GM18517 (cell line): ENCODE results near the gene PPP1R14B.

Experiments
- ATAC-seq: cut with Tn5 transposase; IDR thresholded peaks from one replicate; pipeline ENCODE4 v1.9.1; 2021; ENCODE audit warnings: mild to moderate bottlenecking, moderate library complexity; ENCODE audit not compliant: unreplicated experiment

The PPP1R14B gene

DNA sequence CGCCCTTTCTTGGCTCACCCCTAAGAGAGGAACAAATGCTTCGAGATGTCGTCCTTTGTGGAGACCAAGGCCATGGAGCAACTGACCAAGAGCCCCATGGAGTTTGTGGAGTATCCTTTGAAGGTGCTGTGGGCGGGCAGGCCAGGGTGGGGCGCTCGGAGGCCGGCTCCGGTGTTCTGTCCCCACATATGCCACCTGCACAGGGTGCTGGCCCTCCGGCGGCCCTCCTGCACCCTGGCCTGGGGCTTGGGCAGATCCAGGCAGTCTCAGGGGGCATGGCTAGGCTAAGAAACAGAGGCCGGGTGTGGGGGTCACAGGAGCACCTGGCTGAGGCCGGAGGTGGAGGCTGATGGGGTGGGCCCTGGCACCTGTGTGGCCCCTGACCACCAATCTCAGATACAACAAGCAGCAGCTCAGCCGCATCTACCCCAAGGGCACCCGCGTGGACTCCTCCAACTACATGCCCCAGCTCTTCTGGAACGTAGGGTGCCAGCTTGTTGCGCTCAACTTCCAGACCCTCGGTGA, 14.9 kb upstream of the PPP1R14B start:
- ATAC-seq: no peak

DNA sequence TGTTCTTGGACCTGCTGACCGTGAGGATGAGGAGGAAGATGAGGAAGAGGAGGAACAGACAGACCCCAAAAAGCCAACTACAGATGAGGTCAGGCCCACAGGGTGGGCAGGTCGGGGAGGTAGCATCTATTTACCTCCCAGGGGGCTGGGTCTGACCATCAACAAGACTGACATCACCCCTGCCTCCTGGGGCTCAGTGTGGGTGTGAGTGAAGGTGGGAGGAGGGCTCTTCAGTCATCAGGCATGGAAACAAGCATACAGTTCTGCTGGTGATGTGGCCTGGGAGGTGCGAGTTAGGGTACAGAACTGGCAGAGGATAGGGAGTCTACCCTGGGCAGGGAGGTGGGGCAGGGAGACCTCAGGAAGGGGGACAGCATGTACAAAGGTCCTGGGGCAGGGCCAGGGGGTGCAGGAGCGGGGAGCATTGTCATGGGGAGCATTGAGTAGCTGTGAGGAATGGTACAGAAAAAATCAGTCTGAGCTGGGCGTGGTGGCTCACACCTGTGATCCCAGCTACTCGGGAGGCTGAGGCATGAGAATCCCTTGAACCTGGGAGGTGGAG, 13.5 kb upstream of the PPP1R14B start:
- no peak for ATAC-seq

DNA sequence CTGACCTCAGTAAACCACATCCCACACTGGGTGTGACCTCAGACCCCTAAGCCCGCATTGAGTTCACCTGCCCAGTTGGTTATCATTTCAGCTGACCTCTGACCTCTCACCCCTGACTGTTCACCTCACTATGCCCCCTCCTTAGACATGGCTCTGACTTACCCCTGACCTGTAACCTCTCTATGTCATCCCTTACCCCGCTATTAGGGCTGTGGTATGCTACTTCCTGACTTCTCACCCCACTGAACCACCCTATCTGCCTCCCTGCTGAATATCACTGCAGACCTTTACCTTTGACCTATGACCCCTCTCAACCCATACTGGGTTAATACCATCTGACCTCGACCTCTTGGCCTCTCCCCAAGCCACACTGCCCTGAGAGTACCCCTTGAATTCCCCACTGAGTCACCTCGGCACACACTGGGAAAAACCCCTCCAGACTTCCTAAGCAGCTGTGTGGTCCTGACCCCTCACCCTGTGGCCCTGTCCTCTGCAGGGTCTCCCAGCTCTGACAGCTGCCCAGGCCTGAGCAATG, 12.9 kb upstream of the PPP1R14B start:
- no peak for ATAC-seq

DNA sequence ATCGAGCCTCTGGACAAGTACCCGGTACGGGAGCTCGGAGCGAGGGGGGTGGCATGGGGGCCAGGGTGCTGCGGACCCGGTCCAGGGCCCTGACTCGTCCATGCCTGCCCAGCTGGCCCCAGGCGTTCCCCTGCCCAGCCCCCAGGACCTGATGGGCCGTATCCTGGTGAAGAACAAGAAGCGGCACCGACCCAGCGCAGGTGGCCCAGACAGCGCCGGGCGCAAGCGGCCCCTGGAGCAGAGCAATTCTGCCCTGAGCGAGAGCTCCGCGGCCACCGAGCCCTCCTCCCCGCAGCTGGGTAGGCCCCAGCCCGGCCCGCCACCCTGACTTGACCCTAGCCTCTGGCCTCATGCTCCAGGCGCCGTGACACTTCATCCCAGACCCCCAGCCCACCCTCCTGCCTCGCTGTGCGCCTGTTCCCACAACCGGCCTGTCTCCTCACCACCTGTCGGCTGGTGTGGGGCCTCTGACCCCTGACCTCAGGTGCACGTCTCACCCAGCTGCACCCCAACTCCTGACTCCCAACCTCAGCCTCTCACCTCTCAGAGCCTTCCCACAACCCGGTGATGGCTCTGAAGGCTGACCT, 12.3 kb upstream of the PPP1R14B start:
- no peak for ATAC-seq

DNA sequence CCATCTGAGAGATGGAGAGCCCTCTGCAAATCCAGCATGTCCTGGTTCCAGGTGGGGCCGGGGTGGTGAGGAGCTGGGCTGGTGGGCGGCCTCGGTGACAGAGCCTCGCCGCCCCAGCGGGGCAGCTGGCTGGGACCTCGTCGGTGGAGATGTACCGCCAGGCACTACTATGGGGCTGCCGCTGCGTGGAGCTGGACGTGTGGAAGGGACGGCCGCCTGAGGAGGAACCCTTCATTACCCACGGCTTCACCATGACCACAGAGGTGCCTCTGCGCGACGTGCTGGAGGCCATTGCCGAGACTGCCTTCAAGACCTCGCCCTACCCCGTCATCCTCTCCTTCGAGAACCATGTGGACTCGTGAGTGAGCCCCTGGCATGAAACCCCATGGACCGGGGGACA, 11.6 kb upstream of the PPP1R14B start:
- no peak for ATAC-seq

DNA sequence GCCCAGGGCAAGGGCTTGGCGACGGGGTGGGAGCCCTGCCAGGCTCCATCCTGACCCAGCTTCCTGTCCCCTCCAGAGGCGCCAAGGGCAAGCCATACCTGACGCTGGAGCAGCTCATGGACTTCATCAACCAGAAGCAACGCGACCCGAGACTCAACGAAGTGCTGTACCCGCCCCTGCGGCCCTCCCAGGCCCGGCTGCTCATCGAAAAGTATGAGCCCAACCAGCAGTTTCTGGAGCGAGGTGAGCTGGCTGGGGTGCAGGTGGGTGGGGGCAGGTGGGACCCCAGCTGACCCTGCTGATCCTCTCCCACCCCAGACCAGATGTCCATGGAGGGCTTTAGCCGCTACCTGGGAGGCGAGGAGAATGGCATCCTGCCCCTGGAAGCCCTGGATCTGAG, 9.6 kb upstream of the PPP1R14B start:
- ATAC-seq: no peak

DNA sequence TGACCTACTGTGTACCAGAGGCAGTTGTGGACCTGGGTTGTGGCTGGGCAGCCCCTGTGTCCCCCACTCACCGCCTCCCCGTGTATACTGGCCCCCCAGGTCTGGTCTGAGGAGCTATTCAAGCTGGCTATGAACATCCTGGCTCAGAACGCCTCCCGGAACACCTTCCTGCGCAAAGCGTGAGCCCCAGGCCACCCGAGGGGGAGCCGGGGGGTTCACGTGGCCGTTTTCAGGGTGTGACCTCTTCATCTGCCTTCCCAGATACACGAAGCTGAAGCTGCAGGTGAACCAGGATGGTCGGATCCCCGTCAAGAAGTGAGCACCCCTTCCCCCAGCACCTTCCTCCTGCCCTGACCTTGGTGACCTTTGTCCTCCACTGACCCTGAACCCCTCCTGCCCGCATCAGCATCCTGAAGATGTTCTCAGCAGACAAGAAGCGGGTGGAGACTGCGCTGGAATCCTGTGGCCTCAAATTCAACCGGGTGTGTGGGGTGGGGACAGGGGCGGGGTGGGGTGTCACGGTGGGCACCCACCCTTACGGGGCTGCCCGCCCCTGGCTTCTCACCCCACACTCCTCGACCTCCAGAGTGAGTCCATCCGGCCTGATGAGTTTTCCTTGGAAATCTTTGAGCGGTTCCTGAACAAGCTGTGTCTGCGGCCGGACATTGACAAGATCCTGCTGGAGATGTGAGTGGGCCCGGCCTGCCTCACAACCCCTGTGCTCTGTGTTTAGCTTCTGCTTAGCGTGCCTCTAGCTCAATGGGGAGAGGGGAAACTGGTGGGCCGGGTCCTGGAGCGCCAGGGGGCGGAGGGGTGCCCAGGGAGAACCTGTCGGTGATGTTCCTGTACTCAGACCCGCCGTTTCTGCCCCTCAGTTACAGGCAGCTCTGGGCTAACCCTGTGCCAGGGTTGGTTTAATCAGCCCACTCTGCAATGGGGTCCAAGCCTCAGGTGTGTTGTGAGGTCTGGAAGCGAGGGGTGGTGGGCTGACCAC, 8.7 kb upstream of the PPP1R14B start:
- no peak for ATAC-seq

DNA sequence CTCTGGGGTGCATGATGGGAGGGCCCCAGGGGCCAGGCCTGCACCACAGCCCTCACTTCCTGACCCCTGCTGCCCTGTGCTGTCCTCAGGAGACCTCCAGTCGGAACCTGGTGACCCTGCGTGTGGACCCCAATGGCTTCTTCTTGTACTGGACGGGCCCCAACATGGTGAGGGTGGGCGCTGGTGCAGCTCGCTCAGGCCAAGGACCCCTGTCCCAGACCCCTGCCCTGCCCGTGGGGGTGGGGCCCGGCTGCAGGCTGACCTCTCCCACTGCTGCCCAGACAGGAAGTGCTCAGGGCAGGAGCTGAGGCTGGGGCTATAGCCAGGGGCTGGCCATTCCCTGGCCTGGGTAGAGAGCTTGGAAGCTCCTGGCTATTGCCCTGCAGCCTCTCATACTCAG, 7.6 kb upstream of the PPP1R14B start:
- ATAC-seq: no peak

DNA sequence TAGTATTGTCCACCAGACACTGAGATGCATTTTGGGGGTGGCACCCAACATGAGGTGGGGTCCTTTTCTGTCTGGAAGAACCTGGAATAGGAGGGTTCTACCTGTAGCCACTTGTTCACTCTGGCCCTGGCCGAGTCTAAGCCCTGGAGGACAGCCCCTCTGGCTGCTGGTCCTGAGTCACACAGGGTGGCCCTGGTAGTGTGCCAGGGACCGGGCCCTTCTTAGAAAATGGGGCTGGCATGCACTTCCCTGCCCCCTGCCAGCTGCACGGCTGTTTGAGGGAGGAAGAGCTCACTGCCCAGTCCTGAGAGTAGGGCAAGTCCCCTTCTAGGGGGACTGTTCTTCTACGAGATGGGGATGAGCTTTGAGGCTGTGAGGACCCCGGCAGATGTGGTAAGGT, 6.7 kb upstream of the PPP1R14B start:
- ATAC-seq: no peak

DNA sequence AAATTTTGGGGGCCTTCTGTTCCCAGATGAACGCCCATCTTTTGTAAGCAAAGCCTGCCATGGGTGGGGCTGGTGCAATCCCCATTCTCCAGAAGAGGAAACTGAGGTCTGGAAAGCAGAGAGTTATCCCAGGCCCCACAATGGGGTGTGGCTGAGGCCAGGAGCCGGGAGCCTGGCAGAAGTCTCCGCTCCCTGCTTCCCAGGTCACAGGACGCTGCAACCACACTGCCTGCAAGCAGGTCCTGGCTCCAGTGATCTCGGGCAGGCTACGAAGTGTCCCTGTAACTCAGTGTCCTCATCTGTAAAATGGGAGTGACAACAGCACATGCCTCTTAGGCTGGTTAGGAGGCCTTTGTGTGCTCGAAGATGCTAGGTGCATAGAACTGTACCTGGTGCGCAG, 6.3 kb upstream of the PPP1R14B start:
- no peak for ATAC-seq

DNA sequence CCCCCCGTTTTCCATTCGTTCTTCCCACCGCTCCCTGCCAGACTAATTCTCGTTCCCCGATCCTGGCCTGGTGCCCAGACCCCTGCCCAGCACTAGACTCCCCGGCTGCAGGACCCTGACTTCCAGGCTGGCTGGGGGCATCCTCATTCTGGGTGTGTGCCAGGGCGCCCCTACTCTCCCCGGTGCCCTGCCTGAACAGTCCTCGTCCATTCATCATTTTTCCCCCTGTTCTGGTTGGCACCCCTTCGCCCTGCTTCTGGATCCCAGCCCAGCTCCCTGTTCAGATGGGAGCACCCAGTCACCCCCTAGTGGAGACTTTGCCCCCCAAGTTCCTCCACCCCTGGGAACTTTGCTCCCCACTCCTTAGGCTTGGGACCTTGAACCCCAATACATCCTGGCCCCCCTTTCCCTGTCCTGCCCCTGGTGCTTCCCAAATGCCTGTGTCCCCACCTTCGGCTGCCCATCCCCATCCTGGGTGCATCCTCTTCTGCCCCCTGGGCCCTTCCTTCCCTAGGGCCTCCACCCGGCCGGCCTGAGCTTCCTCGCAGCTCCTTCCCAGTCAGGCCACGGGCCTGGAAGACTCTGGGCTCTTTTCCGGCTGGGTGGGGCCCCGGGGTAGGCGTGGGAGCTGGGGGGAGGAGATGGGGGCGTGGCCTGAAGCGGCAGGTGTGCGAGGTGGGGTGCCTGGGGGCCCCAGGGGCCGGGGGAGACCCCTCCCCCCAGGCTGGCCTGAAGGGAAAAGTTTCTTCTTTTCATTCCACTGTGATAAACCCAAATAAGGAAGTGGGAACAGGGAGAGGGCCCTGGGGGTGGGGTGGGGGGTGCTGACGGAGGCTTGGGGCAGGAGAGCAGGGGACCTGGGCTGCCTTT, 5.5 kb upstream of the PPP1R14B start:
- no peak for ATAC-seq

DNA sequence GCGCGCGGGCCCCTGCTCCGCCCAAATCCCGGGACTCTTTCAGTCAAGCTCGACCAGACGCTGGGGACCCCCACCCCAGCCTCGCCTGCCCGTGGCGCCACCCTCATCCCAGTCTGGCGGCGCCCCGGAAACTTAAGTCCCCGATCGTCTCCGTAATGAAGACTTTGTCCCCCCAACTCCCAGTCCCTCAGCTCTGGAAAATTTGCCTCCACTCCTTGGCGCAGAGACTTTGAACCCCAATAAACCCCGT, 4.9 kb upstream of the PPP1R14B start:
- no peak for ATAC-seq

DNA sequence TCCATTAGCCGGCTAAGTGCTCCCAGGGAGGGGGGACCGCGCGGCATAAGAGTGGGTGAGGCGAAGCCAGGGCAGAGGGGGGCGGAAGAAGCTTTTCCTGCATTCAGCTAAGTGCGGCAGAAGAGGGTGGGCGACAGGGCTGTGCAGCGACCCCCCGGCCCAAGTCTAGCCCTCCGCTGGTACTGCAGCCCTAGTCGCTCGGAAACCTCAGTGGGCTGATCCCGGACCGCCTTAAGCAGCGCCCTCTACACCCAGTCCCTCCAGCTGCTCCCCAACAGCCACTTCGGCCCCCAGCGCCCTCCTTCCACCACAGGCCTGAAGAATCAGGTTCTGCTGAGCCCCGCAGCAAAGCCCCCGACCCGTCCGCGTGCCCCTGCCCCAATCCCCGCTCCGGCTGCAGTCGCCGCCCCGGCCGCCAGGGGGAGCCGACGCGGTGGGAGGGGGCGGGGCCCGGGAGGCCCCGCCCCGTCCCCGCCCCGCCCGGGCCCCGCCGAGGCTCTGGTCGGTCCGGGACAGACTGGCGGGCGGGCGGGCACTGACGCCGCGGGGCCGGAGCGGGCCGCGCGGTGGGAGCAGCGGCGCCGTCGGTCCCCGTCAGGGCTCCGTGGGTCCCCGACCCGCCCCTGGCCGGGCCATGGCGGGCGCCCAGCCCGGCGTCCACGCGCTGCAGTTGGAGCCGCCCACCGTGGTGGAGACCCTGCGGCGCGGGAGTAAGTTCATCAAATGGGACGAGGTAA, 4.4 kb upstream of the PPP1R14B start, which contains the start of gene PLCB3:
Gene PLCB3, plus strand, starts transcription at position 515 of the 737 bp plus-strand sequence. Its CDS starts 120 bp downstream, at position 635.
- no peak for ATAC-seq

DNA sequence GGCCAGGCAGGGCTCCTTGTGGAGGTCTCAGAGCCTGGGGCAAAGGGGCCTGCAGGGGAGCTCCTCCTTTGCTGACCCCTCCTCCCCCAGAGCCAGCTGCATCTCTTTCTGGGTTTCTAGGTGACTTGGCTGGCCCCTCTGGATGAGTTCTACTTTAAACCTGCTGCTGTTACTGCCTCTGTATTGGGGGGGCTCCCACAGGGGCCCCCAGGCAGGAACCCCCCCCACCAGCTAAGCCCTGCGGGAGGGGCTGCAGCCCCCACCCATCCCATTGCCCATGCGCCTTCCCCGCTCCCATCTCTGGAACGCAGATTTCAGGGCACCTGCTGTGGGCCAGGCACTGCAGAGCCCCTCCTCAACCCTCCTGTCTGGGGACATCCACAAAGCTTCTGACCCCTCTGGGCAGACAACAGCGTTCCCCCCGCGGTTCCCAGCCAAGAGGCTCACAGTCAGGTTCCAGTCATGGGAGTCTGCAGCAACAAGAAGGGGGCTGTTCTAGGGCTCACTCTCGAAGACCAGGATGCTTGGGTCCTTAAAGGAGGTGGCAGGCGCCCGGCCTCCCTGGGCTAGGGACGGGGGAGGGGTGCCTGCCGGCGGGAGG, 3.8 kb upstream of the PPP1R14B start:
- no peak for ATAC-seq

DNA sequence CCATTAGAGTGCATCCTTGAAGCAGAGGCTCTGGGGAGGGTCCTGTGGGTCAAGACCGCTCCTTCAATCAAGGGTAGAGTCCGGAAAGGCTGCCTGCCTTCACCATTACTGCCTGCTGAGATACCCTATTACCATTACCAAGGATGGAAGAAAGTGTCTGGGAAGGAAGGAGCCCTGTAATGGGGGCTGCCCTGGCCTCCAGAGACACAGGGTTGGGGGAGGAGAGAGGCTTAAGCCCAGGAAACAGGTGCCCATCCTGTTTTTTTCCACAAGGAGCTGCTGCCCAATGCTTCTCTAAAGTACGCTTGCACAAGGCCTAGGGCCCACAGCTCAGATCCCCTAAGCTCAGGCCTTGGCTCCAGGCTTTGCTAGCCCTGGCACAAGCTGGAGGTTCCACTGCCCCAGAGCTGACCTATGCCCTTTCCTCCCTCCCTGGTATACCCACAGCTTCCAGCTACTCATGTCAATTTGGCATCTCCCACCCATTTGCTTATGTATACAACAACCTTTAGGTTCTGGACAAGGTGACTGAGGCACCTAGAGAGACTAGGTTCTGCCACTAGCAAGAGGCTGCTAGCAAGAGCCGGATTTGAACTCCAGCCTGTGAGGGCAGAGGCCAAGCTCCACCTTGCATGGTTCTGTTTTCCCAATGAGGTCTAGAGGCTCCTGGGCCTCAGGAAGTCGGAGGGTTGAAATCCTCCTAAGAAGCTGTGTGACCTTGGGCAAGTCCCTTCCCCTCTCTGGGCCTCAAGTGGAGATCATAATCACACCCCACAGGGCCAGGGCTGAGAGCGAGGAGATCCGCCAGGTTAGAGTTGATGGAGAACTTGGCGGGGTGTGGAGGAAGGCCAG, 3.0 kb upstream of the PPP1R14B start:
- ATAC-seq: no peak

DNA sequence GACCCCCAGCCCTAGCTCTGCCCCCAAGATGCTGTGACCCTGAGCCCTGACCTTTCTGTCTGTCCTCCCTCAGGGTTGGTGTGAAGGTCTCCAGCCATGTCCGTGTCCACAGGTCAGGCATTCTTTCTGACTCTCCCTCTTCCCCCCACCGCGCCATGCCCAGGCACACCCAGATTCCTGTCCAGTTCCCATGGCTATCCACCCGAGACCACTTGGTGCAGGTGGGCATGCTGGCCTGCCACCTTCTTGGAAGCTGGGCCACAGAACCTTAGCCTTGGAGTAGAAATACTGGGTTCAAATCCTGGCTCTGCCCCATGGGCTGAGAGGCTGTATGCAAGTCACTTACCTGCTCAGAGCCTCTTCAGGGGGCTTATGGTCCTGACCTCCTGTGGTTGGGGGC, 2.3 kb upstream of the PPP1R14B start:
- ATAC-seq: no peak

DNA sequence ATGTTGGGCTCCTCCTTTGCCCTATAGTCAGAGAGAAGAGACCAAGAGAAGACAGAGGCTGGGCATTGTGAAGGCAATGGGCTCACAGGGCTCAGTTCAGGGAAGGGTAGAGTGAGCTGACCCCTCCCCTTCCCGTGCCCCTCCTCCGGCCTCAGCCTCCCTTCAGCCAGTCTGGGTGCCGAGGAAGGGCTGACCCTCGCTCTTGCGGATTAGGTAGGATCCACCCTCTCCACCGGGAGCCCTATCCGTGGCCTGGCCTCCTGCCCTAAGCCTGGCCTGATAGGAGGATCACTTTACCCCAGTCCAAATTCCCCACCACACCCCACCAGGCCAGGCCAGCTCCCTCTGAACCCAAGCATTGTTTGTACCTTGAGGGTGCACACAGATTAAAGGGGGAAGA, 1.8 kb upstream of the PPP1R14B start:
- ATAC-seq: no peak

DNA sequence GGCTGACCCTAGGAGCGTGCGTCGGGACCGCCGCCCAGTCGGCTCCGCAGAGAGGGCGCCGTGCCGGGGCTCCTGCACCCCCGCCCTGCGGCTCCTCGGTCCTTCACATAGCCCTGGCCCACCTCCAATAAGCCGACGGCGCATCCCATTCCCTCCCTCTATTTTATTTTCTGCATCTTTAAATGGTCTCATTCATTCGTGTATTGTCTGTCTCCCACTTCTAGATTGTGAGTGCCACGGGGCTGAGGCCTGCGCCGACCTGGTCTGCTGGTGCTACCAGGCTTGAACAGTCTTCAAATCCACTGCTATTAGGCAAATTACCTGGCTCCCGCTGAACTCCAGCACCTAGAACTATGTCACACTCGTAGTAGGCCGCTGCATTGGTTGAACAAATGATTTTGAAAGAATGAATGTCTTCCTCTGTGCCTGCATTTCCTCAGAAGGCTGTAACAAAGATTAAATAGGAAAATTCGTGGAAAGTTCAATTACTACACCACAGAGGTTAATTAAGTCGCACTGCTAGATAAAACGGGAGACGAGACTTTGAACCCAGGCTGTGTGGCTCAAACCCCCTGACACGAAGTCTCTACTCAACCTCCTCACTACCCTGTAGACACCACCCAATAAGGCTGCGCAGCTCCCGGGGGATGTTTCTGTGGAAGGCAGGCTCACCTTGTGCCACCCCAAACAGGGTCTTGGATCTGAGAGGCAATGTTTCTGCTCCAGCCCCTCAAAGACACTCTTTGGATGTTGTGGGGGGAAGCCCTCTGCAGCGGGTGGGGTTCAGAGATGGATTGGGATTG, 1.2 kb upstream of the PPP1R14B start:
- ATAC-seq: no peak
